ENCODE data around the gene ITGA4.

ITGA4 gene

DNA sequence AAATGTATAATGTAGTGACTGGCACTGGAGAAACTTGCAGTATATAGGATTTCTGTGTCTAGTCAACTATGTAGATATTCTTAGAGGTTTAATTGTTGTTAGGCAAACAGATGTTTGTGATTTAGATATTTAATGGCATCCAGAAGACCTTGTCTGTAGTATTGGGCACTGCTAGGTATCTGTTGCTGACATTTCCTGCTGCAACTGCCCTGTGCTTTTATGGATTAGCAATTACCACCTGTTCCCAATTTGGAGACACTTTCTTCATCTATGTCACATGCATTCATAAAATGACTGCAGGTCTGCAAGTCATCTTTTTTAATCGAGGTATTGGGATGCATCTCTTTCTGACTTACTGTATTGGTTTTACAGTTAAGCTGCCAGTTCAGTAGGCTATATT lies 71.3 kb downstream of the ITGA4 start:
- no peak for TF ChIP-seq CTCF (IDR thresholded peaks at IDR 0.05; ENCODE audit: low read depth, low read length)
- H3K4me3 ChIP-seq (ENCODE audit: low read depth, low read length), result no peak overlapping the region

GRCh38 chr2:181536730-181537129 lies 79.5 kb downstream of the ITGA4 start:
- H3K4me3 ChIP-seq (ENCODE audit: low read depth, low read length), result no peak overlapping the region
- TF ChIP-seq CTCF (IDR thresholded peaks at IDR 0.05; ENCODE audit: low read depth, low read length), result no peak

DNA sequence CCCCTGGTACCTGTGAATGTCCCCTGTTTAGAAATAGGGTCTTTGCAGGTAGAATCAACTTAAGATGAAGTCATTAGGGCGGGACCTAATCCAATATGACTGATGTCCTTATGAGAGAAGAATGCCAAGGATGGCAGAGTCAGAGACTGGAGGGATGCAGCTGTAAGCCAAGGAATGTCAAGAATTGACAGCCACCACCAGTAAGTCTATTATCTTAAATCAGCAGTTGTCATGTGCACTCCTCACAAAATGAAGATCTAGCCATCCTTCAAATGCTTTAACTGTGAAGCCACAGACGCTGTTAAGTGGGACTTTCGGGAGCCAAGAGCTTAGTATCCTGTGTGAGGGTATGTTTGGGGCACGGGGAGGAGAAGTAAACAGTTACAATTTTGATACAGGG lies 83.2 kb downstream of the ITGA4 start:
- no peak overlapping the region for H3K4me3 ChIP-seq (ENCODE audit: low read depth, low read length)
- TF ChIP-seq CTCF (IDR thresholded peaks at IDR 0.05; ENCODE audit: low read depth, low read length), result no peak

DNA sequence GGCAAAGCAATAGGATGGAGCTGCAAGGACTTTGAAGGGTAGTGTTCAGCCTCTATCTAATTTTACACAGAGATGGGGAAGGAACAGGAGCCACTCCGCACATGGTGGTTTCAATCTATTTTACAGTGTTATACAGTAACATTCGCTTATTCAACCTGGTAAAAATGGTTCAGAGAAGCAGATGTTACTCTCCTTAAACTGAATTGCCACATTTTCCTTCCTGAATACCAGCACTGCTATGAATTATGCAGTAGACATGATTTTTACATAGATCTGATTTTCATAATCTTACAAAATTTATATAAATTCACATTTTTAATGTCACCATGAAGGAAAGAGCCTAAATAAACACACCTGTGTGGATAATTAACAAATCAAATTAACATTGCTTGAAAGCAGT lies 85.0 kb downstream of the ITGA4 start:
- no peak for TF ChIP-seq CTCF (IDR thresholded peaks at IDR 0.05; ENCODE audit: low read depth, low read length)
- H3K4me3 ChIP-seq (ENCODE audit: low read depth, low read length), result no peak overlapping the region

DNA sequence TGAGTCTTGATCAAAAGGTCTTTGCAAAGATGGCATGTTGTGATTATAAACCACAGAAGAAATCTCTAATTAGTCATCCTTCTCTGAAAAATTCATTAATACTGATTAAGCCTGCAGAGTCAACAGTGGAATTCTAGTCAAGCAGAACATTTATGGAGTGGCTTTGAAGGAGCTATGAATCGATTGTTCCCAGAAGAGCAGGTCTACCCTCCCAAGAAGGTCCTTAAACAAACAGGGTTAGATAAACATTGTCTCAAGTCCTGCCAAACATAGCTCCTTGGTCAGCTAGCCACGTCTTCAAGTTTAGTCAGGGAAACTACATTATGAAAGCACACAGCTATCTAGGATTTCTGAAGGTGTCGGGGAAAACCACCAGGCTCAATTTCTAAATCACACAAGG lies 88.9 kb downstream of the ITGA4 start:
- TF ChIP-seq CTCF (IDR thresholded peaks at IDR 0.05; ENCODE audit: low read depth, low read length), result no peak
- no peak overlapping the region for H3K4me3 ChIP-seq (ENCODE audit: low read depth, low read length)

DNA sequence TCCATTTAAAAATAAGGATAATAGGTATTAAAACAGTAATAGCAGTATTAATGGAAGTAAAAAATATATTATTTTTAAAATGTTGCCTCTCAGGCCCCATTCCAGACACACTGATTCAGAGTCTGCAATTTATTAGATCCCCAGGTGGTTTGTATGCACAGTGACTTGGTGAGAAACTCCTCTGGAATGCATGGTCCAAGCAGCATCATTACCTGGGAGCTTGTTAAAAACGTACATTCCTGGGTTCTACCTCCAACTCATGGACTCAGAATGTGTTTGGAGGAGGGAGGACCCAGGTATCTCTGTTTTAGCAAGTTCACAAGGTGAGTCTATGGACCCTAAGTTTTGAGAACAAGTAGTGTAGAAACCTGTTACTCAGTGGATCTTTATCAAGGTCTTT lies 95.6 kb downstream of the ITGA4 start:
- H3K4me3 ChIP-seq (ENCODE audit: low read depth, low read length), result no peak overlapping the region
- TF ChIP-seq CTCF (IDR thresholded peaks at IDR 0.05; ENCODE audit: low read depth, low read length), result no peak

DNA sequence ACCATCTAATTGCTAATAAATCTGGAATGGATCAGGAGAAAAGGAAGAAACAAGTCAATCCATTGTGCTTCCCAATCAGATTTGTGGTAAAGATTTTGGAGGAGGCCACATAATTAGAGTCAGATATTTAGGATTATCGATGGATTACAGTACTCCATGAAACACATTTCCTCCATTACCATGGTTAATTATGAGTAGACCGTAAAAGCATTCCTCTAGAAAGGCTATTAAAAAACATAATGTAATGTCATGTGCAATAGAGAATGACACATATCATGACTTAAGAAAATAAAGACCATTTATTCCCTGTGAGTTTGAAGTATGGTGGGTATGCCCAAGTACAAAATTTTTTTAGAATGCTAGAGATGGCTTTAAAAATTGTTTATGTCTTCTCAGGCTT lies 96.1 kb downstream of the ITGA4 start:
- H3K4me3 ChIP-seq (ENCODE audit: low read depth, low read length), result no peak overlapping the region
- TF ChIP-seq CTCF (IDR thresholded peaks at IDR 0.05; ENCODE audit: low read depth, low read length), result no peak
